ENCODE measurements around the gene POU6F2.

POU6F2 gene

GRCh38 chr7:39128287-39128843, 150.7 kb downstream of the POU6F2 start:
- no peak for DNase-seq (ENCODE audit: low read depth)

- DNase-seq (ENCODE audit: low read depth) = no peak
Observed at GRCh38 chr7:39130274-39130673, 152.6 kb downstream of the POU6F2 start.

- DNase-seq (ENCODE audit: low read depth) = no peak
Observed at GRCh38 chr7:39130857-39131526, 153.3 kb downstream of the POU6F2 start.

- no peak for DNase-seq (ENCODE audit: low read depth)
Observed at GRCh38 chr7:39132306-39132705, 154.6 kb downstream of the POU6F2 start.

GRCh38 chr7:39133088-39133487, 155.4 kb downstream of the POU6F2 start:
- no peak for DNase-seq (ENCODE audit: low read depth)

GRCh38 chr7:39137480-39137879, 159.8 kb downstream of the POU6F2 start:
- no peak for DNase-seq (ENCODE audit: low read depth)

- DNase-seq (ENCODE audit: low read depth) = no peak
Observed at GRCh38 chr7:39142750-39143149, 165.0 kb downstream of the POU6F2 start.

GRCh38 chr7:39144420-39144819, 166.7 kb downstream of the POU6F2 start:
- no peak for DNase-seq (ENCODE audit: low read depth)

GRCh38 chr7:39145283-39145682, 167.6 kb downstream of the POU6F2 start:
- no peak for DNase-seq (ENCODE audit: low read depth)

- no peak for DNase-seq (ENCODE audit: low read depth)
Observed at GRCh38 chr7:39145935-39146334, 168.2 kb downstream of the POU6F2 start.

- no peak for DNase-seq (ENCODE audit: low read depth)
Observed at GRCh38 chr7:39152701-39153100, 175.0 kb downstream of the POU6F2 start.

- DNase-seq (ENCODE audit: low read depth) = no peak
Observed at GRCh38 chr7:39153113-39153512, 175.4 kb downstream of the POU6F2 start.

- no peak for DNase-seq (ENCODE audit: low read depth)
Observed at GRCh38 chr7:39153647-39154046, 175.9 kb downstream of the POU6F2 start.

- DNase-seq (ENCODE audit: low read depth) = no peak
Observed at GRCh38 chr7:39154815-39155214, 177.1 kb downstream of the POU6F2 start.

GRCh38 chr7:39158367-39158766, 180.7 kb downstream of the POU6F2 start:
- DNase-seq (ENCODE audit: low read depth) = no peak

GRCh38 chr7:39161903-39162302, 184.2 kb downstream of the POU6F2 start:
- DNase-seq (ENCODE audit: low read depth) = no peak

- no peak for DNase-seq (ENCODE audit: low read depth)
Observed at GRCh38 chr7:39164887-39165286, 187.2 kb downstream of the POU6F2 start.

- DNase-seq (ENCODE audit: low read depth) = no peak
Observed at GRCh38 chr7:39168403-39169098, 190.8 kb downstream of the POU6F2 start.

- no peak for DNase-seq (ENCODE audit: low read depth)
Observed at GRCh38 chr7:39172137-39172536, 194.4 kb downstream of the POU6F2 start.

- DNase-seq (ENCODE audit: low read depth) = no peak
Observed at GRCh38 chr7:39181398-39181797, 203.7 kb downstream of the POU6F2 start.

GRCh38 chr7:39183796-39184195, 206.1 kb downstream of the POU6F2 start:
- DNase-seq (ENCODE audit: low read depth) = no peak

GRCh38 chr7:39184391-39184790, 206.7 kb downstream of the POU6F2 start:
- DNase-seq (ENCODE audit: low read depth) = no peak

GRCh38 chr7:39186131-39186530, 208.4 kb downstream of the POU6F2 start:
- DNase-seq (ENCODE audit: low read depth) = no peak

GRCh38 chr7:39186671-39187070, 209.0 kb downstream of the POU6F2 start:
- no peak for DNase-seq (ENCODE audit: low read depth)

Data from iris pigment epithelial cell (primary cell).